NCI-H446 (cell line): ENCODE measurements around the gene ANKDD1A.

ENCODE experiments used
- DNase-seq, 2 experiments: peaks; one replicate each; lab custom pipeline; 2025; lab: John Stamatoyannopoulos, UW

The ANKDD1A gene

GRCh38 chr15:64895285-64896065 lies 16.2 kb upstream of the ANKDD1A start:
- DNase-seq, result no peak

GRCh38 chr15:64896371-64897069 lies 15.2 kb upstream of the ANKDD1A start:
- no peak for DNase-seq

GRCh38 chr15:64897345-64897985 lies 14.2 kb upstream of the ANKDD1A start:
- no peak for DNase-seq

GRCh38 chr15:64898406-64898805 lies 13.3 kb upstream of the ANKDD1A start:
- no peak for DNase-seq

- no peak for DNase-seq
Observed at GRCh38 chr15:64901141-64901540, 10.6 kb upstream of the ANKDD1A start.

GRCh38 chr15:64901914-64902313 lies 9.8 kb upstream of the ANKDD1A start:
- no peak for DNase-seq

GRCh38 chr15:64902863-64903262 lies 8.8 kb upstream of the ANKDD1A start:
- DNase-seq, result no peak

GRCh38 chr15:64903326-64903950 lies 8.3 kb upstream of the ANKDD1A start:
- no peak for DNase-seq

GRCh38 chr15:64904189-64904588 lies 7.5 kb upstream of the ANKDD1A start:
- DNase-seq, result no peak

GRCh38 chr15:64905119-64905831 lies 6.4 kb upstream of the ANKDD1A start:
- no peak for DNase-seq

GRCh38 chr15:64905941-64906340 lies 5.8 kb upstream of the ANKDD1A start:
- DNase-seq, result no peak

GRCh38 chr15:64906402-64906801 lies 5.3 kb upstream of the ANKDD1A start:
- no peak for DNase-seq

- DNase-seq, result no peak
Observed at GRCh38 chr15:64907991-64908390, 3.7 kb upstream of the ANKDD1A start.

GRCh38 chr15:64909546-64909945 lies 2.2 kb upstream of the ANKDD1A start:
- DNase-seq, result no peak

- no peak for DNase-seq
Observed at GRCh38 chr15:64912379-64913325, 950 bp downstream of the ANKDD1A start.

GRCh38 chr15:64915518-64916227 lies 4.0 kb downstream of the ANKDD1A start:
- DNase-seq, result no peak

- no peak for DNase-seq
Observed at GRCh38 chr15:64916365-64916764, 4.7 kb downstream of the ANKDD1A start.

- DNase-seq, result no peak
Observed at GRCh38 chr15:64917211-64917610, 5.5 kb downstream of the ANKDD1A start.

GRCh38 chr15:64919721-64920120 lies 8.0 kb downstream of the ANKDD1A start:
- DNase-seq, result no peak

- DNase-seq, result no peak
Observed at GRCh38 chr15:64921711-64922110, 10.0 kb downstream of the ANKDD1A start.
